HG03521 (cell line): ENCODE data around the gene HNRNPUL2.

Source experiments
- ATAC-seq: cut with Tn5 transposase; IDR thresholded peaks from one replicate; pipeline ENCODE4 v1.9.1; 2021; ENCODE audit warnings: mild to moderate bottlenecking, moderate library complexity; ENCODE audit not compliant: unreplicated experiment

Gene HNRNPUL2

DNA sequence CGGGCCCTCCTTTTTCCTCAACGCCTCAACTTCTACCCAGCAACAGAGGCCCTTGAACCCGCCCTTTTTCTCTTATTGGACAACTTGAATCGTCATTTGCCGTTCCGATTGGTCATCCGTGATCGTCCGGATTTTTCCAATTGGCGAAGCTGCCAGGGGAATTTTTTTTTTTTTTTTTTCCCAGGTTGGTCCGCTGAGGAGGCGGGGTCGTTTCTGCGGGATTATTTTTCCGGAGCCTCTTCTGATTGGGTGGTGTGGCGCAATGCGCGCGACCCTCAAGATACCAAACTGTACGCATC is 564 bp upstream of the HNRNPUL2 start:
- peak; percentile 48 for ATAC-seq

DNA sequence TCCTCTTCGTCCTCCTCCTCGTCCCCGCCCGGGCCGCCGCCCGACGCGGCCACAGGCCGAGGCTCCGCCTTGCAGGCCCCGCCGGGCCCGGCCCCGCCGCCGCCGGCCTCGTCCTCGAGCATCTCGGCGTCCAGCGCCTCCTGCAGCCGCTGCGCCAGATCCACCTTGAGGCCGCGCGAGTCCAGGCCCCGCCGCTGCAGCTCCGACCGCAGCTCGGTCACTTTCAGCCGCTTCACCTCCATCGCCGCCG is 417 bp downstream of the HNRNPUL2 start:
- no peak for ATAC-seq

DNA sequence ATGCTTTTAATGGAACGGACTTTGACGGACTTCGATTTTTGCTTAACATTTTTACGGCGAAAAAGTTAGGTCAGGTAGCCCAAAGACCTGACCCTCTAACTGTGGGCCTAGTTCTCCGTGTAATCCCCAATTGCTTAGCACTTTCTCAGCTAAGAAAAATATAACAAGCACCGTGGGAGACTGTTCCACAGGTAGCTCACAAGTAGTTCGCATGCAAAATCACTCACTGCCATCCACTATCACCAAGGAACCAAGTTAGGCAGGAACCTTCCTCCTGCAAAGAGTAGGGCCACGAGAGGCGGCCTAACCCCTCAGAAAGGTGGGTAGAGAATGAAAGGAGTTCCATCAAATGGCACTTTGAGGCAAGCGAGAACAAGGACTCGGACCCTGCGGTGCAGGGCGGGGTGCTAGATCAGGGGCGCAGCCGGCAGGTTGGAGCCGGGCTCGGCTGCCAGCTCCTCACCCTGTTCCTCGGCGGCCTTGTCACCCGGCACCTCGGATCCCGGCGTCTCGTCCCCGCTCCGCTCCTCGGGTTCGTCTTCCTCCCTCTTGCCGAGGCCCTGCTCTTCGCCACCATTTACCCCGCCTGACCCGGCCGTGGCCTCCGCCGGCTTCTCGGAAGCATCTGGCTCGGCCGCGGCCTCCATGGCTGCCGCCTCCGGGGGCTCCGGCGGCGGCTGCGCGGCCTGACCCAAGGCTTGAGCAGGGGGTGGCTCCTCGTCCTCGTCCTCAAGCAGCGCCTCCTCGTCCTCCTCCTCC is 922 bp downstream of the HNRNPUL2 start:
- ATAC-seq = peak; percentile 1

DNA sequence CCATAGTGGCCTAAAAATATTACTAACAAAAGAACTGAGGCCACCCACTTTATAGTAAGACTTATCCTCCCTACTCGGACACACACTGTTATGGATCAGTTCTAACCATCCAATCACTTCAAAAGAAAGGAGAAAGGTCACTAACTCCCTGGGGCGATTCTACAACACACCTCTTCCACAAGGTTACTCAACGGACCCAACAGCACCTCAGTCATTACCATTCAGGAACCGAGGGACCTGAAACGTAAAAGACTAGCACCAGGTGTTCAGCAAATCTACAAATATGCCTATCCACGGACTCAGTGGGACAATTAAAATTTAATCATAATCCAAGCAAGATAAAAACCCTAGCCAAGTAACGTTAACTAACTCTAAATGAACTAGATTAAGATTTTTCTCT is 1.6 kb downstream of the HNRNPUL2 start:
- ATAC-seq = no peak

DNA sequence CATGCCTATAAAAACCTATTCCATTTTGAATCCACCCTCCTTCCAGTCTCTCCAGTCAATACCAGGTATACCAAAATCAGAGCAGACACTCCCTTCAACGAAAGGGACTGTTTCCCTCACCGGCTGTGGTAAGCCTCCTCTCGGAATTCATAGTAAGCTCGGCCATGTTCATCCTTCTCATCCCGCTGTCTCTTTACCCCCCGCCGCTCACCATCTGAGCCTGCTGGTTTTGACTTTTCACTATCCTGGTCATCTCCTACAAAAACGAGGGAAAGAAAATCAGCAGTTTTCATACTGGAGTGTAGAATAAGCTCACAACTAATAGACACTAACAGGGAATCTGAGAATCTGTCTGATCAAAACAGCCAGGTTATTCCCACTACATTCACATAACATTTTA is 3.1 kb downstream of the HNRNPUL2 start:
- ATAC-seq = no peak

DNA sequence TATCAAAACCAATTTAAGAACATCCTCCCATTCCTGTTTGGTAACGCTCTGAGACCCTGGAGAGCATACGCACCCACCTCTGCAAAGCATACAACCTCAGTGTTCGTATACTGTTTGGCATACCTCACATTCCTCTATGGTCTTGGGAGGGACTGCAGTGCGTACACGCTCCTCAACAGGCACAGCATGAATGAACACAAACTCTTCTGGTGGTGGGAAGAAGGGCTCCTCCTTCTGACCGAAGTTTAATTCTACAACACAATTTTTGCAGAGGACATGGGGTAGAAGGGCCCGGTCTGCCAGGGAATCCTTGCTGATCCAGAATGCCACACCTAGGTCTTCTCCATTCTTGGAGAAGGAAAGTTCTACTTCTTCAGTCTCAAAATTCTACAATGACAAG is 5.3 kb downstream of the HNRNPUL2 start:
- ATAC-seq = no peak

DNA sequence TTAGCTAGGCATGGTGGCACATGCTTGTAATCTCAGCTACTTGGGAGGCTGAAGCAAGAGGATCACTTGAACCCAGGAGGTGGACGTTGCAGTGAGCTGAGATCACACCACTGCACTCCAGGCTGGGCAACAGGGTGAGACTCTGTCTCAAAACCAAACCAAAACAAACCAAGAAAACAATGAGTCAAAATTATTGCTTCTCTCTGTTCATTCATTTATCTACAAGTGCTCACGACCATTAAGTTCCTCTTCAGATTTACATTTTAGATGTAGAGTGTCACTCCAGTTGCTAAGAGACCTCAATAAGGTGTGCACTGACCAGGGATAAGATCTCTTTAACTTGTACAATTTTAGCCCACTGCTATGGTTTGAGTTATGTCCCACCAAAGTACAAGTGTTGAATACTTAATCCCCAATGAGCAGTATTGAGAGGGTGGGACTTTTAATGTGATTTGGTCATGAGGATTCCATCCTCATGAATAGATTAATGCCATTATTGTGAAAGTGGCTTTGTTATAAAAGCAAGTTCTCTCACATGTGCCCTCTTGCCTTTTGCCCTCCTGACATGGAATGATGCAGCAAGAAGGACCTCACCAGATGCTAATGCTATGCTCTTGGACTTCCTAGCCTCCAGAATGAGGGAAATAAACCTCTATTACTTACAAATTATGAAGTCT is 7.8 kb downstream of the HNRNPUL2 start:
- ATAC-seq = no peak

DNA sequence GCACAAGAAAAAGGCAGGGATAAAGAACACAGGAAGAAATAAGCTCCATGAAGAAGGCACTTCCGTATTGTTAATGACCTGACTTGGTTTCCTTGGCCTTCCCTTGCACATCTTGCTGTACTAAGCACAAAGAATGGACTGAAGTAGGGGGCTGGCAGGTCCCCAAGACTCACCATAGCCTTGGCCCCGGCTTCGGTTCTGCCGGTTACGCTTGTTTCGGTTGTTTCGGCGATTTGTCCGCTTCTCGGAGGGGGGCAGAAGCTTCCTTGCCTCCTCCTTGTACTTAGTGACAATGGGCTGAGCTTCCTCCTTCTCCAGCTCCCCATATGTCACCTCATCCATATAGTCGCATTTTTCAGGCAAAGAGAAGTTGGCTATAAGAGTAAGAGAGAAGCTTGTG is 10.4 kb downstream of the HNRNPUL2 start:
- ATAC-seq = no peak

DNA sequence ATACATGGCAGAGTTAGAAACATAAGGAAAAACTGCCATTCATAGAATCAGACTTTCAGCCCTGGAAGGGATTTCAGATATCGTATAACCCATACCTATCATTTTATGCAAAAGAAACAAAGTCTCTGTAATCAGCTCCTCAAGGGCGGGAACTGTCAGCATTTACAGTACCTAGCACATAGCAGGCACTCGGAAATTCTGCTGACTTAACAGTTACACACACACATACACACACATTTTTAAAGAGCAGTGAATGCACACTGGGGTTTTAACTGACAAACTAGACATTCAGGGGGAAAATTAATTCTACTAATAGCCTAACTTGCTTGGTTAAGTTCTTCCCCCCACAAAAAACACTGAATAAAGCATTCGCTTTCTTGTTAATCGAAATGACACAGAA is 11.1 kb downstream of the HNRNPUL2 start:
- no peak for ATAC-seq

DNA sequence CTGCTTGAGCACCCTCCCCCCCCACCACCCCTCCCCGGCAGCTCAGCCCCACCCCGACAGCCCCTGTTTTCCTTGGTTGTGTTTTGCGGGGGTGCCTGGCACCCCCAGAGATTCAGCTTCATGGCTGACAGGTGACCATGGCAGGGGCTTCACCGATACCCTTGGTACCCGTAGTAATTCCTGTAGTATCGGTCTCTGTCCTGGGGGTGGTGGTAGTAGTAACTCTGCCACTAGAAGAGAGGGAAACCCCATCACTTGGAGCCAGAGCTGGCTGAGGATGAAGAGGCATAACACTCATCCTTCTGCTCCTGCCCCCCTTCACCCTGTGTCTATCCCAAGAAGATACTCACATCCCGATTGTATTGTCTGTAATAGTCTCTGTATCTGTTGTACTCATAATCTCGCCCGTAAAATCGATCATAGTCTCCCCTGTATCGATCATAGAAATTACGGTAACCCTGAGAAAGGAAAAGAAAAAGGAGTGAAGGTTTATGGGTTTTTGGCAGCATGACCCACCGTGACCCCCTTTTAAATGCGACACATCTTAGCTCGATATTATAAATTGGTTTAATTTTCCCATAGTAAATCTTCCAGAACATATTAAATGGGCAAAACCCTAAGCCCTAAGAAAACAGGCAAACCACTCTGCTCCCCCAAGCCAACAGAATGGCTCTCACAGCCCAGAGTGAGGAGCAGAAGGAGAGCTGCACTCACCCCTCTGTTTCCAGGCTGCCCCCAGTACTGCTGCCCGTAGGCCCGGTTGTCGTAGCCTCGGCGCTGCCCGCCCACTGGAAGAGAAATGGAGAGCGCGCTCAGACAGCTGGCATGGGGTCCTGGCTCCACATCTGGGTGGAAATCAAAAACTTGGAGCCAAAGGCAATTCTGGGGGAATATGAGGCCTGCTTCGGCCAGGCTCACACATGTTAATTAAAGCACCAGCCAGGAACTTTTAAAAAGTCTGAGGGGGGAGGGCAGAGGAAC is 11.8 kb downstream of the HNRNPUL2 start:
- ATAC-seq = no peak

DNA sequence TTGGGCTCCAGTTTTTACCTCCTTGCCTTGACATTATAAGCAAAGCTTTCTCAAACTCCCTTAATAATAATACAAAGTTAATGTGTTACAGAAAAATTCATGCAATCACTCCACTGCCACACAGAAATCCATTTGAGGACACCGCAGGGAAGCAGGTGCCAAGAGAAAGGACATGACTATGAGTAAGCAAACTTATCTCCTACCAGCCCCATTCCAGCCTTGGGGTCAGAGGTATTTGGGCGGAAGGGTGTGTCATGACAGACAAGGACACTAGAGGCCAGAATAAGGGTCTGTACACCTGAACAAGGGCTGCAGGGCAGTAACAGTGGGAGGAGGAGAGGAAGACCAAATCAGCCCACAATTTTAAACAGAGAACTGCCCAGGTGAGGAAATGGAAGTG is 13.9 kb downstream of the HNRNPUL2 start:
- no peak for ATAC-seq

DNA sequence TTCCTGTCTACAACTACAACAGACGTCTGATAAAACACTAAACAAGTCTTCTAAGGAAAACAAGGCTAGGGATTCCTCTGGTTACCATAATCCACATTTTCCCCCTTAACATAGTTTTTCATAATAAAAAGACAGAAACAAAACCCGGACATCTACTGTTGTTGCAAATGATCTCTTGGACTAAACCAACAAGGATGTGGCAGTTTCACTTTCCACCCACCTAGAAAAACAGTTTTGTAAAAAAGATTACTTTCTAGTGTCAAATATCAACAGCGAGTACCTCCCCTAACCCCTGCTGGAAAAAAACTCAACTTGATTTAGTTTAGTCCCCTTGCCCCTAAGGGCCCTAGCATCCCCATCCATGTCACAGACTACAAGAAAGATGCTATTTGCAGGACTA is 14.4 kb downstream of the HNRNPUL2 start:
- no peak for ATAC-seq

DNA sequence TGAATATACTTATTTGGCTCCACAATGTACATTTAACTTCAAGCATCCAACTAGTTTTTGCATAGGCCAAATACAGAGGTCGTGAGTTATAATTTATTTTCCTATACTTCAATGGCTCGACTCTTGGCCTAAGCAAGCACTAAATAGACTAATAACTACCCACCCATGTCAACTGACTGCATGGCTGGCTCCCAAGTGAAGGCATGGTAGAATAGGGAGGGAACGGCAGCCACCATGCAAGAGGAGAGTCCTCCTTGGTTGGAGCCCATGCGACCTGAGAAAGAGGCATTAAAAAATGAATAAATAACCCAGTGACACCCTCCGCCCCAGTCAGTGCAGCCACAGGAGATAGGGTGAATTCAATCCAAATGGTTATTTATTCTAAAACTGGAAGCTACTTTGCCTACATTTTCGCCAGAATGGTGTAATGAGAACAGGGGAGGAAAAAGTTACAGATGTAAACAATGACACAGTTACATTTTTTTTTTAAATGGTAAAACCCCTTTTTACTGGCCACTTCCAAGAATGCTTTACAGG is 14.9 kb downstream of the HNRNPUL2 start:
- no peak for ATAC-seq

DNA sequence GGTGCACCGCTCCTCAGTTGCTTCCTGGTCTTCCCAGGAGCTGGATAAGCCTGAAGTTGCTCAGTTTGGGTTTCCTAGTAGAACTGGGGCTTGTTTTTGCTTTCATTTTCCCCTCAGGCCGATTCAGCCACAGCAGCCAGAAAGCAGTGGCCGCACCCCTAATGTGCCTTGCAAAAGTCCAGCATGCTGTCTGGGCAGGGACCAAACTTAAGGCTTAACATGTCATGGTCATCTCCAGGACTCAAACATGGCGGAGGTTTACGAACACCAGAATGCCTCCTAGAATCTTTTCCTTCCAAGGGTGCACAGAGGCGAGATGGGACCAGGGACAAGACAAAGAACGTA is 17.3 kb downstream of the HNRNPUL2 start:
- no peak for ATAC-seq

DNA sequence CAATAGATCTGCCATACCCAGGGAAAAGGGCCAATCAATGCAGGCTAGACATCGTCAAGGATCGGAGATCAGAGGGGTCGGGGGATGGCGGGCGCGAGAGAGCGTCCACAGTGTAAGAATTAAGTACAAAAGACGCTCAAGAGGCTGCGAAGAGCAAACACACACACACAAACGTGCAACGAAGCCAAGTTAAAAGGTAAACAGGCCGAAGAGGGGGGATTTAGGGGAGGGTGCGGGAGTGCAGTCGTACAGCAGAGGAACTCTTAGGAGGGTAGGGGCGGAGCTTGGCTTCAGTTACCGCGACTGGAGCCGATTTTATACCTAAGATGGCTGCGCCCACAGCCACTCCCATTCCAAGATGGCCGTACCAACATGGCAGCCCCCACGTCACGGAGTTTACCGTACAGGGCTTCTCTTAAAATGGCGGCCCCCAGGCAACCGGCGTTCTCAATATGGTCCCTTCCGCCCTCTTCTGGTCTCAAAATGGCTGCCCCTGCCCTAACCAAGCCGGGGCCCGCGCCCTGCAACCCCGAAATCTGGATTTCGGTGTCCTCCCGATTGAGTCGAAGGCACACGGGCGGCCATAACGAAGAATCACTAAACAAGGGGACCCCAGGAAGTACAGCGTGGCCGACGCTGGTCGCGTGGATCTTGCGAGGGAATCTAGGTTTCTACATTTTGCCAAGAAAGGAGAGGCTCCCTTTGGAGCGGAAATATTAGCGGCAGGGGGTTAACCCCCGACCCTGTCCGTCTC is 17.8 kb downstream of the HNRNPUL2 start:
- ATAC-seq = peak; percentile 73

DNA sequence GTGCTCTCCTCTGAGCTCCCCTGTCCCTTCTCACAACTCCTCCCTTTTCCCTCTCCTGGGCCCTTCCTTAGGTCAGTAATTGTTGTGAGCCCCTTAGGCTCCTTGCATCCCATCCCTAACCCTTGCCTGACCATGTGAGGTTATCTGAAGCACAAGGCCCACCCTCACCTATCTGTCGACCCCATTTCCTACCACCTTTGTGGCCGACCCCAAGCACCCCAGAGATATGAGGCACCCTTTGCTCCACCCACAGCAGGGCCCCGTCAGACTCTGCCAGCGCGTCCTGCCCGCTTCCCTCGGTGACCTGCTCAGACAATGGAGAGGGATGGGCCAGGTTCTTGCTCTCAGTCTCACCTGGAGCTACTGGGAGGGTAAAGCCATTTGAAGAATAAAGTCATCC is 18.5 kb downstream of the HNRNPUL2 start:
- no peak for ATAC-seq

DNA sequence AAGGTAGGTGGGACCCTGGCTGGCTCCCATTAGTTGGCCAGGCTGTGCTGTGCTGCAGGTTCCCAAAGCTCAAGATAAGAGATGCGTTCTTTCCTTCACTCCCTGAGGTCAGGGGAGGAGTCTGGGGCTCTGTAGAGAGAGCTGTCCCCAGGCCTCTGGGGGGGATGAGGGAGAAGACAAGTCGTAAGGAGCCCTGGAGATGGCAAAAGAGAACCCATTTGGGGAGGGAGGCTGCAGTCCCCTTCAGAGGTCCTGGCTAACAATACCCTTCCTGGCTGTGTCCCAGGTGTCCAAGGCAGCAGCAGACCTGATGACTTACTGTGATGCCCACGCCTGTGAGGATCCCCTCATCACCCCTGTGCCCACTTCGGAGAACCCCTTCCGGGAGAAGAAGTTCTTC is 18.9 kb downstream of the HNRNPUL2 start:
- ATAC-seq = no peak

DNA sequence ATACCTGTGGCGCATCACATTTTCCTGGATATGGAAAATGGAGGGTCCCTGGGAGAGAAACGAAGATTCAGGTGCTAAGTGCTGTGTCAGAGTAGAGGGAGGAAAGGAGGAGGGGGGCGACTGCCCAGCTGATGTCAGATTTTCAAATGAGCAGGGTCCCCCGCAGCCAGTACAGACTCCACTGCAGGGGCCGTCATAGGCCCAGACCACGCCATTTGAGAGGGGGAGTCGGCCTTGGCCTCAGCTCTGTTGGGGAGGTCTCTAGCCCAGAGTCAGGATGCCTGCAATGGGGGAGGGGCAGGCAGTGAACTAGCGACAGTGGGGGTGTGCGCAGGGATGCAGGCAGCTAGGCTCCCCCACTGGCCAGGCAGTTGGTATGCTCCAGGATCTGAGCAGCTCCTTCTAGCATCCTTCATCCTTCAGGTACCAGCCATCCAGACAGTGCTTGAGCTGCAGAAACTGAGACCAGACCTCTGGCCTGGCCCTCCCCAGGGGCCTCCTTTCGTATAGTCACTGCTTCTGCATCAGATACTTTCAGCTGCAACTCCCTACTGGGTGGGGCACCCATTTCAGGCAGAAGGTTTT is 19.9 kb downstream of the HNRNPUL2 start, which contains the start of the genes BSCL2 and GNG3:
BSCL2 (minus strand) TSS at position 148 of the 585 bp plus-strand sequence. CDS start 229 bp downstream, outside the sequence.
GNG3 (plus strand) TSS at position 400 of the 585 bp plus-strand sequence. CDS start 620 bp downstream, outside the sequence.
- no peak for ATAC-seq

DNA sequence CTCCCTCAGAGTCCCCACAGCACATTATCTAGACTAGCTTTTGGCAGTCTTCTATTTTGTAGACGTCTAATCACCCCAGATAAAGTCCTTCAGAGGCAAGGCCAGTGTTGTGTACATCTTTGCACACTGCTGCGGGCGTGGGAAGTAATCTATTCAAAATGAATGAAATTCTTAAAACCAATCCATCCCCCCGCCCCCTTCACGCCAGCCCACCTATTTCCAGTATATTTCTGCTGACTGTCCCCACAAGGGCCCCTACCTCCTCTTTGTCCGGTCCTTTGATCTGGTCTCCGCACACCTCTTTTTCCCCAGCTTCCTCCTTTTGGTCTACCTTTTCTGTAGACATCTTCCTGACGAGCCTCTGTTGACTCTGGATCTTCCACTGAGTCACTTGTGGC is 20.4 kb downstream of the HNRNPUL2 start:
- no peak for ATAC-seq
